HG03469 (cell line): ENCODE data around the gene RTN4.

Experiments used
- ATAC-seq: cut with Tn5 transposase; IDR thresholded peaks from one replicate; pipeline ENCODE4 v1.9.1; 2021; ENCODE audit warnings: mild to moderate bottlenecking, moderate library complexity, moderate number of reproducible peaks; ENCODE audit not compliant: unreplicated experiment

RTN4 gene

GRCh38 chr2:54975598-54976492, 74.4 kb downstream of the RTN4 start:
- ATAC-seq = no peak

GRCh38 chr2:54975175-54975574, 75.1 kb downstream of the RTN4 start:
- no peak for ATAC-seq

GRCh38 chr2:54969940-54970338, 80.3 kb downstream of the RTN4 start:
- ATAC-seq = no peak

DNA sequence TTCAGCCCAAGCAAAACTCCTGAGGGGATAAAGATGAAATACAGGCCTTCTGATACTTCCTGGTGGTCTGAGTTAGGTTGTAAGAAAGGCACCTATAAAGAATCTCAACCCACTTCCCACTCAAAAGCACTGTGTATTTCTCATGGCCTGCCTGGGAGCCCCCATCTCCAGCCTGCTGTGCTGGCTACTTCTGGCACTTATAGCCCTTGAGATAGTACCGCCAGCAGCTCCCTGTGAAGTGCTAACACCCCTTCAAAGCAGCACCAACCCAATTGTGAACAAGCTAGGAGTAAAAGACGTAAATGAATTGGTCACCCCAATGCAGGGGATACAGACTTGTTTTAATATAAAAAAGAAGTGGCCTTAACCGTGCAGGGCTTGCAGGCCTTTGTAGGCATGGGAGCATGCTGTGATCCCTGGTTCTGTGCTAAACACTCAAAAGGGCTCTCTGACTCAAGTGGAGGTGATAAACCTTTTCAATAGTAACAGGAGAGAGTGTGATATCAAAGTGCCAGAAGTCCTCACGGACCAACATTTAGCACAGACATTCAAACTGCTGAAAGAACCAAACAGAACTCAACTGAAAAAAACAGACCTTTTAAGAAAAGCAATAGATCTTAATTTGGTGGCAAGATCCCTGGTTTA, 80.8 kb downstream of the RTN4 start:
- ATAC-seq = no peak

DNA sequence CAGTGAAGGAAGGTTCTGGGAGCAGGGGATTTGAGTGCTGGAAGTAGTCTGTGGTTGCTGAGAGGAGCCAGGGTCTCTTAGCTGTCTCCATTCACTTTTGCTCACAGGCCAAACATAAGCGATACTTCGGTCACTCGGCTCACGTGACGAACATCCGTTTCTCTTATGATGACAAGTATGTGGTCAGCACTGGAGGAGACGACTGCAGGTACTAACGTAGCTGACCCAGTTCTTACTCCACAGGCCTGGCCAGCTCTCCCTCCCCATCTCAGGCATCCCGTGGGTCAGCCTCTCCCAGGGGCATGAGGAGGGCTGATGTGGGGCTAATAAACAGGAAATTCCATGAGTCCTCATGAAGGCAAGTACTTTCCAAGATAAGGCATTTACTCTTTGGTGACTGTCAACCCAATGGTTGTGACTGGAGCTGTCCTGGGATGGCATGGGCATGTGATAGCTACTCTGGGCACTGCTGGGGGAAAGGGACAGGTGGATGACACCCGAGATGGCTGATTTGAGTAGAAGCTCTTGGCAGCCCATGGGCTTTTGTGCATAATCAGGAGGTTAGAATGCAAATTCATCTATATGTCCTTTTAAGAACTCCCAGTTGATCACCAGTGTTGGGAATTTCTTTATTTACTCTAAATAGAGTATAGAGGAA, 81.6 kb downstream of the RTN4 start:
- ATAC-seq = no peak

DNA sequence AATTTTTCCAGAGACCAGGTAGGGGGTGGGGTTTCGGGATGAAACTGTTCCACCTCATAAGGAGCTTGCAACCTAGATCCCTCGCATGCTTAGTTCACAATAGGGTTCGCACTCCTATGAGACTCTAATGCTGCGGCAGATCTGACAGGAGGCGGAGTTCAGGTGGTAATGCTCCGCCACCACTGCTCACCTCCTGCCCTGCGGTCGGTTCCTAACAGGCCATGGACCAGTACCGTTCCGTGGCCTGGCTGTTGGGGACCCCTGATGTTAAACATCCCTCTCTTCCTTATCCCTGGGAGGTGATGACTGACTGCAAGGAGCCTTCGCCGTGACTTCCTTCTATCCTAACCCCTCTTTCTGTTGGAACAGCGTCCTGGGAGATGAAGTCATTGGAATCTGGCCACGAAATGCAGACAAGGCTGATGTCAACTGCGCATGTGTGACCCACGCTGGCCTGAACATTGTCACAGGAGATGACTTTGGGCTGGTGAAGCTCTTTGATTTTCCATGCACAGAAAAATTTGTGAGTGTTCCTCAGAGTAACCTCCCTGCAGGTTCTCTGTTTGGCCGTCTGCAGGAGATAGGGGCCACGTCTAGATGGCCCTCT, 82.4 kb downstream of the RTN4 start:
- ATAC-seq = no peak

DNA sequence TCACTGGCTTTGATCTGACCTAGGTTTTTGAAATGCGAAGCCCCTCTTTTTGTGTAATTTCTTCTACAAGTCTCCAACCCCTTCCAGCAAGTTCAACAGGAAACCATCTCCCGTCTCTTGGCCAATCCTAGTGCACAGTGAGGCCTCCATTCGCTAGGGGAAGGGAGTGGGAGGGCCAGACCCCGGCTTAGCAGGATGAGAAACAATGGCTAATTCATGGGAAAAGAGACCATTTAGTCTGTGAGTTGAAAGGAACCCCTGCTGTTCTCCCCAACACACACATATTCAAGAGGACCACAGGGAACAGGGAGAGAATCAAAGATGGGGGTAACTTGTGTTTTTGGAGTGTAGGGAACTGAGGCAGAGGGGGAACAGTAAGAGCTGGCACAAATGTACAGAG, 83.0 kb downstream of the RTN4 start:
- no peak for ATAC-seq

GRCh38 chr2:54966837-54967236, 83.4 kb downstream of the RTN4 start:
- no peak for ATAC-seq

GRCh38 chr2:54966165-54966832, 84.0 kb downstream of the RTN4 start:
- ATAC-seq = no peak

DNA sequence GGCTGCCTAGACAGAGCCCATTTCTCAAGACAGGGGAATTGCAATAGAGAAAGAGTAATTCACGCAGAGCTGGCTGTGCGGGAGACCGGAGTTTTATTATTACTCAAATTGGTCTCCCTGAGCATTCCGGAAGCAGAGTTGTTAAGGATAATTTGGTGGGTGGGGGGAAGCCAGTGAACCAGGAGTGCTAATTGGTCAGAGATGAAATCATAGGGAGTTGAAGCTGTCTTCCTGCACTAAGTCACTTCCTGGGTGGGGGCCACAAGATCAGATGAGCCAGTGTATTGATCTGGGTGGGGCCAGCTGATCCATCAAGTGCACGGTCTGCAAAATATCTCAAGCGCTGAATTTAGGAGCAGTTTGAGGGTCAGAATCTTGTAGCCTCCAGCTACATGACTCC, 84.8 kb downstream of the RTN4 start:
- ATAC-seq = no peak

GRCh38 chr2:54964816-54965215, 85.4 kb downstream of the RTN4 start:
- ATAC-seq = no peak

DNA sequence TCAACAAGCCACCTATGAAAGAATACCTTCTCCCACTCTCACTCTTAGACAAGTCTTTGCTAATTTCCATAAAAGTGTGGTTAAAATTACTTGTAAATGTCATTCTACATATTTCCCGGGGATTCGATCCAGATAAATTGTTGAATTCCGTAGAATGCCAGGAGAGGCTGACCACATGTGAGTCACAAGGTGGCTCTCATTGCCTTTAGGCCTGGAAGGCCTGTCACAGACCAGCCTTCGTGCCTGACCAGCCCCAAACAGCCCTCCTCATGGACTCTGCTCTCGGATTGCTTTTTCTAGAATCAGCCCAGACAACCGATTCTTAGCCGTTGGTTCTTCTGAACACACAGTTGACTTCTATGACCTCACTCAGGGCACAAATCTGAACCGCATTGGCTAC, 86.0 kb downstream of the RTN4 start:
- ATAC-seq = no peak

- ATAC-seq = no peak
Observed at GRCh38 chr2:54963476-54963875, 86.8 kb downstream of the RTN4 start.

DNA sequence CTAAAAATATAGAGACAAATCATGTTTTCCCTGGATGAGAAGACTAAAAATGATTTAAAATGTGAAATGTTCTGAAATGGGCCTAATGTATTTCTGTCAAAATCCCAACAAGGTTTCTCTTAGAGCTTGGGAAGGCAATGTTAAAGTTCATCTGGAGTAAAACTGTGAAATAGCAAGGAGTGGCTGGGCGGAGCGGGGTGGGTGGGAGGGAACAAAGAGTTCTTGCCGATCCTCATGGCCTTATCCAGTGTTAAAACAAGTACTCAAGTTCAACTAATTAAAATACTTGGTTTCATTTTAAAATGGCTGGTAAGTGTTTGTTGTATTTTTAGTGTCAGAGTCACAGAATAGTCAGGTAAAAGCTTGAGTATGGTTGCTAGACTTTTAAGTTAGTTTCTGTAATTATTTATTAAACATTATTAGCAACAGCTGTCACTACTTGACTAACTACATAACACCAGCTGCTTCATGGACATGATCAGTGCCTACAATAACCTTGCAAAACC, 87.3 kb downstream of the RTN4 start:
- ATAC-seq = no peak

GRCh38 chr2:54962511-54962910, 87.7 kb downstream of the RTN4 start:
- no peak for ATAC-seq

- ATAC-seq = no peak
Observed at GRCh38 chr2:54960164-54960563, 90.1 kb downstream of the RTN4 start.

GRCh38 chr2:54958717-54959371, 91.4 kb downstream of the RTN4 start:
- ATAC-seq = no peak

DNA sequence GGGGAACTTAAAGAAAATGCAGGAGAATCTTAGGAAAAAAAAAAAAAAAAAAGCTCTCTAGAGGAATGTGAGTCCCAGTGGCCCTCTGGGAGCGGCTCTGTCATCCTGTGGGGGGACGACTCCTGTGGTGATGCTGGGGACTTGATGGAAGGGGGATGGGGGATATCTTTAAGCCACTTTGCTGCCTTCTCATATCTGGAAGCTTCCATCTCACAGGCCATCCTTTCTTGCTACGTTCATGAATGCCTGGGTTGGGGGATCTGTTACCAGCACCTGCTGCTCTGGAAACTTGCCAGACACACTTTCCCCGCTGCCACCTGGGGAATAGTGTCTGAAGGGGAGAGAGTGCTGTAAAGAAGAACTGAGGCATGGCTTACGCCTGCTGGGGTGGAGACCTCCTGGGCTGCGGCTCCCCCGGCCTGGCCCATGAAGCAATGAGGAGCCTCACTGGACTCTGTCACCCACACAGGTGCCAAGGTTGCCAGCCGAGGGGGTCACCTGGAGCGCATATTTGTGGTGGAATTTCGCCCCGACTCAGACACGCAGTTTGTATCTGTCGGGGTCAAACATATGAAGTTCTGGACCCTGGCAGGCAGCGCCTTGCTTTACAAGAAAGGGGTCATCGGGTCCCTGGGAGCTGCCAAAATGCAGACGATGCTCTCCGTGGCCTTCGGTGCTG, 92.8 kb downstream of the RTN4 start:
- no peak for ATAC-seq

- no peak for ATAC-seq
Observed at GRCh38 chr2:54956111-54956627, 94.1 kb downstream of the RTN4 start.
